ENCODE data around the gene NUP62.
A peak's percentile ranks its signal among the peaks of the same experiment; 100 is the strongest.

NUP62 gene

DNA sequence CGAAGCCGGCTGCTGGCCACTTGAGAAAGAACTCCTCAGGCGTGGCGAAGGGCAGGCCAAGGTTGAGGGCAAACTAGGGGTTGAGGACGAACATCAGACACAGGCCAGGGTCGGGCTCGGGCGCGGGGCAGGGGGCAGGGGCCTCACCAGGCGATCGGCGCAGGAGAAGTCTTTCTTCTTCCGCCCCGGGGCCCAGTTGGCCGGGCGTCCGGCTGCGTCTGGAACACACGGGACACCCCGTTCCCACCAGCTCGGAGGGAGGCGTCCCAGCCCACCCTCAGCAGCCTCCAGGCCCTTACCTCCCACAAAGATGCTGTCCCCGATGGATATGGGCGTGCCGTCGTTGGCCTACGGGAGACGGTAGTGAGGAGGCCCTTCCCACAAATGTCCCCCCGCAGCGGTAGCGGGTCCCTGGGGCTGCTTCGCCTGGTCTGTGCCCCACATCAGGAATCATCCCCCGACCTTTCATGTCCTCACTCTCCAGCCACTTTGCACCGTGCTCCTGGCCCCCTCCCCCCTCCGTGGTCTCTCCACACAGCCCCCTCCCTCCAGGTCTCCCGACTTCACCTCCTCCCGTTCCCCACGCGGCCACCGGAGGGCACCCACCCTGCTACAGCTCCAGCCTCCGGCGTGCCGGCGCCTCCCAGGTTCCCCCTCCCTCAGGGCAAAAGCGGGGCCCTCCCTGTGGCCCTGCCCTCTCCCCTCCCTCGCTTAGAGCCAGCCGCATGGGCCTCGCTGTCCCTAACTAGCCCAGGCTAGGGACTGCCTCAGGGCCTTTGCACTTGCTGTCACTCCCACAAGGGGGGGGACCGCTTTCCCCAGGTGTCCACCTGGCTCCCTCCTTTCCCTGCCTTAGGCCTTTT, 66.7 kb downstream of the NUP62 start:
- H3K4me1 ChIP-seq (ENCODE audit: control insufficient read depth, insufficient read depth, low read length), result peaks cover 22% of the 10 kb centered on the region
- H3K27ac ChIP-seq (ENCODE audit: low read length), result no peak overlapping the region
- no peak overlapping the region for H3K4me3 ChIP-seq (ENCODE audit: low read length in 2 of 2)
- peaks cover 13 to 28% of the 10 kb centered on the region in 2 donors for H3K36me3 ChIP-seq (ENCODE audit: control insufficient read depth in 2 of 2, insufficient read depth in 2 of 2, low read length in 2 of 2)
- no peak overlapping the region for H3K9ac ChIP-seq (ENCODE audit: low read length in 2 of 2)
- no peaks in the 10 kb centered on the region for H3K27me3 ChIP-seq (ENCODE audit: control insufficient read depth in 1 of 2, insufficient read depth in 2 of 2, low read length in 2 of 2)
- no peaks in the 10 kb centered on the region for H3K9me3 ChIP-seq (ENCODE audit: control insufficient read depth in 2 of 2, low read length in 2 of 2)

DNA sequence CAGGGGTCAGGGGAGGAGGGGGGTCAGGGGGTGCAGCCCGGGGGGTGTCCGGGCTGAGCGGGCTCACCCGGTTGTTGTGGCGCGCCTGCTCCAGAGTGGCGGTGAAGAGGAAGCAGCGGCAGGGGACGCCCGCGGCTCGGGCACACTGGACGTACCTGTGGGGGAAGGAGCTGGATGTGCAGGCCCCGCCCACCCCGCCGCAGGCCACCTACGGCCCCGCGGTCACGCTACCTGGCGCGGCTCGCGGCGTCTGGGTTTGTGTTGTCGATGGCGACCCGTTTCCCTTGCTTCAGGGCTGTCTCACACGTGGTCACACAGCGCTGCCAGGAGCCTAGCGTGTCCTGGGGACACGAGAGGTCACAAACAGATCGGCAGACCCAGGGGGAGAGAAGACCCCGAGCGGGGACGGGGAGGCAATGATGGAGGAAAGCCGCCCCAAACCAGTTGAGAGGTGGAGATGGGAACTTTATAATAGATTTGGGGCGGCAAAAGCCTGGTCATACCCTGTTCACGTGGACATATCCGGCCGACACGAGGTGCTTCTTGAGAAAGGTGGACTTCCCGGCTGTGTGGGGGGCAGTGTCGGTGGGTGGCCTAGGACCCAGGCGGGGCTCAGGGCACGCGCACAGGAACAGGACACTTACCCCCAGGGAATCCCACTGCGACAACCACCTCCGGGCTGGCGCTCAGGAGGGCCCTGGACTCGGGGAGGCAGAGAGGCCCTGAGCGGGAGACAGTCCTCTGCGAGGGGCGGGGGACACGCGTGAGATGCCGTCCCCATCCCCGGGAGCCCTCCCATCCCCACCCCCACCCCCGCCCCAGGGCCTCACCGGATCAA, 67.5 kb downstream of the NUP62 start:
- H3K4me3 ChIP-seq (ENCODE audit: low read length in 2 of 2), result no peak overlapping the region

DNA sequence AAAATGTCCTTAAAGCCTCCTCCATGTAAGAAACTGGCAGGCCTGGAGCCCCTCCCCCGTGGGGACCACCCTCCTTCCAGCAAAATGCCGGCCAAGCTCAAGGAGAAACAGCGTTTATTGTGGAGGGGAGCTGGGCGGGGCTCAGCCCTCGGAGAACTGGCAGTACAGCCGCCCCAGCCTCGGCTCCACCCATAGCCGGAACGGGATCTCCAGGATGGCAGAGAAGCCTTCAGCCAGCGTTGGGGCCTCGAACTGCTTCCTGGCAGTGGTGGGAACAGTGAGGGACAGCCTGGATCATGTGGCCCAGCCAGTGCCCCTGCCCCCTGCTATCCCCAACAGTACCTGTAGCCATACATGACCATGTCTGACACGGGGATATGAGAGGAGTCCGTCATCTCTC, 68.2 kb downstream of the NUP62 start:
- Histone ChIP-seq H3K27ac (ENCODE audit: low read length) (peak overlapping the region; percentile 24), H3K36me3 (ENCODE audit: control insufficient read depth in 2 of 2, insufficient read depth in 2 of 2, low read length in 2 of 2) (peaks cover 23 to 34% of the 10 kb centered on the region in 2 donors), H3K9ac (ENCODE audit: low read length in 2 of 2) (no peak overlapping the region), H3K9me3 (ENCODE audit: control insufficient read depth in 2 of 2, low read length in 2 of 2) (no peaks in the 10 kb centered on the region), H3K4me1 (ENCODE audit: control insufficient read depth, insufficient read depth, low read length) (peaks cover 10% of the 10 kb centered on the region), H3K27me3 (ENCODE audit: control insufficient read depth in 1 of 2, insufficient read depth in 2 of 2, low read length in 2 of 2) (no peaks in the 10 kb centered on the region), H3K4me3 (ENCODE audit: low read length in 2 of 2) (no peak overlapping the region)

More for the DNA sequence above, 67.5 kb downstream of the NUP62 start:
- Histone ChIP-seq H3K27ac (ENCODE audit: low read length) (no peak overlapping the region), H3K9ac (ENCODE audit: low read length in 2 of 2) (no peak overlapping the region), H3K36me3 (ENCODE audit: control insufficient read depth in 2 of 2, insufficient read depth in 2 of 2, low read length in 2 of 2) (peaks cover 22 to 31% of the 10 kb centered on the region in 2 donors), H3K9me3 (ENCODE audit: control insufficient read depth in 2 of 2, low read length in 2 of 2) (no peaks in the 10 kb centered on the region), H3K27me3 (ENCODE audit: control insufficient read depth in 1 of 2, insufficient read depth in 2 of 2, low read length in 2 of 2) (no peaks in the 10 kb centered on the region), H3K4me1 (ENCODE audit: control insufficient read depth, insufficient read depth, low read length) (peaks cover 17% of the 10 kb centered on the region)

DNA sequence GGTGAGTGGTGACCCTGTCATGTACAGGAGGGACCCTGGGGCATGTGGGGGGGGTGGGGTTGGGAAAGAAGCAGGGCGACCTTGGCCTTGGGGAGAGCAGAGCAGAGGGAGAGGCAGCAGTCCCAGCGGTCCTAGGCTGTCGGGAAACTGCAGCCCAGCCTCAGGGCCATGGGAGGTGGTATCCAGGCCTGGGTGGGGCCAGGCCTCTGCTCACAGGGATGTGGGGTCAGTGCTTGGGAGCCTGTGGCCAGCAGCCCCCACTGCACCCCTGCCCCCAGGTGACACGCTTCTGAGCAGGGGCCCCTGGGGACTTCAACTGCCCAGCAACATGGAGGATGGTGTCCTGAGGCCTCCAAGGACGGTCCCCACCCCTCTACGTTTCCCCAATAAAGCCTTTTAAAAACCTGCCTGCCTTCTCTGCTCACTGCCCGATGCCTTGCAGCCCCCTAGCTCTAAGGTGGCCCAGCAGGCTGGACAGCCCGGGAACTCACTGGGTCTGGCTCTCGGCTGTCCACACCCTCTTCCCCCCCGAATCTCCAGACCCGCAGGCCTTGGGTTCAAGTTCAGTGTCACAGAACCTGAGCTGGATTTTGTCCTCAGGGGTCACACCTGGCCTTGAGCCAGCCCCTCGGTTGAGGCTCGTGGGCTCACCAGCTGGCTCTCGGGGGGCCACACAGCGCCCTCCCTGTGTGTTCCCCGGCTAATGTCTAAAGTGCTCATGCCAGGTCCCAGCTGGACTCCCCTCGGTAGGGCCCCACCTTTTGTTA, 68.8 kb downstream of the NUP62 start:
- H3K9ac ChIP-seq (ENCODE audit: low read length in 2 of 2), result no peak overlapping the region

DNA sequence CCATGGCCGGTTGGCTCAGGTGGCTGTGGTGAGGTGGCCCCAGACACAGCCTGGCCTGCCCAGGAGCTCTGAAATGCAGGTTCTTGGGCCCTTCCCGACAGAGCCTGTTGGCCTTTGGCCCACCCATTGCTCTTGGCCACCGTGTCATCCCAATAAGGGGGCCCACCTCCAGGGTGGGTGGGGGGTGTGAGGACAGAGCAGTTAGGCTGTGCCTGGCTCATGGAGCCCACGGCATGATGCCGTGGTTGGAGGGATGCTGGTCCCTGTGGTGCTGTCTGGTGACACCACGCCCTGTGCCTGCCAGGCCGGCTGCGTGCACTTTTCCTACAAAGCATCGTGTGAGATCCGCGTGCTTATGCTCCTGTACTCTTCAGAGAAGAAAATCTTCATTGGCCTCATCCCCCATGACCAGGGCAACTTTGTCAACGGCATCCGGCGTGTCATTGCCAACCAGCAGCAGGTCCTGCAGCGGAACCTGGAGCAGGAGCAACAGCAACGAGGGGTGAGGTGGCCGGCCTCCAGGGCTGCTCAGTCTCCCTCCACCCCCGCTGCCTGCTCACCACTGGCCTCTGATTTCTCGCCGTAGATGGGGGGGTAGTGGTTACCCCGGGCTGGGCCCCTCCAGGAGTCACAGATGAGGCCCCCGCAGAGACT, 69.5 kb downstream of the NUP62 start:
- no peak overlapping the region for H3K9ac ChIP-seq (ENCODE audit: low read length in 2 of 2)
- H3K4me3 ChIP-seq (ENCODE audit: low read length in 2 of 2), result no peak overlapping the region
- no peaks in the 10 kb centered on the region for H3K4me1 ChIP-seq (ENCODE audit: control insufficient read depth, insufficient read depth, low read length)
- H3K27ac ChIP-seq (ENCODE audit: low read length), result no peak overlapping the region
- peaks cover 23 to 41% of the 10 kb centered on the region in 2 donors for H3K36me3 ChIP-seq (ENCODE audit: control insufficient read depth in 2 of 2, insufficient read depth in 2 of 2, low read length in 2 of 2)
- no peaks in the 10 kb centered on the region for H3K9me3 ChIP-seq (ENCODE audit: control insufficient read depth in 2 of 2, low read length in 2 of 2)
- no peaks in the 10 kb centered on the region for H3K27me3 ChIP-seq (ENCODE audit: control insufficient read depth in 1 of 2, insufficient read depth in 2 of 2, low read length in 2 of 2)

More for the DNA sequence above, 68.8 kb downstream of the NUP62 start:
- H3K4me1 ChIP-seq (ENCODE audit: control insufficient read depth, insufficient read depth, low read length), result peaks cover 5% of the 10 kb centered on the region
- H3K36me3 ChIP-seq (ENCODE audit: control insufficient read depth in 2 of 2, insufficient read depth in 2 of 2, low read length in 2 of 2), result peaks cover 23 to 36% of the 10 kb centered on the region in 2 donors
- H3K27me3 ChIP-seq (ENCODE audit: control insufficient read depth in 1 of 2, insufficient read depth in 2 of 2, low read length in 2 of 2), result no peaks in the 10 kb centered on the region
- H3K4me3 ChIP-seq (ENCODE audit: low read length in 2 of 2), result no peak overlapping the region
- H3K9me3 ChIP-seq (ENCODE audit: control insufficient read depth in 2 of 2, low read length in 2 of 2), result no peaks in the 10 kb centered on the region
- peak overlapping the region; percentile 24 for H3K27ac ChIP-seq (ENCODE audit: low read length)

DNA sequence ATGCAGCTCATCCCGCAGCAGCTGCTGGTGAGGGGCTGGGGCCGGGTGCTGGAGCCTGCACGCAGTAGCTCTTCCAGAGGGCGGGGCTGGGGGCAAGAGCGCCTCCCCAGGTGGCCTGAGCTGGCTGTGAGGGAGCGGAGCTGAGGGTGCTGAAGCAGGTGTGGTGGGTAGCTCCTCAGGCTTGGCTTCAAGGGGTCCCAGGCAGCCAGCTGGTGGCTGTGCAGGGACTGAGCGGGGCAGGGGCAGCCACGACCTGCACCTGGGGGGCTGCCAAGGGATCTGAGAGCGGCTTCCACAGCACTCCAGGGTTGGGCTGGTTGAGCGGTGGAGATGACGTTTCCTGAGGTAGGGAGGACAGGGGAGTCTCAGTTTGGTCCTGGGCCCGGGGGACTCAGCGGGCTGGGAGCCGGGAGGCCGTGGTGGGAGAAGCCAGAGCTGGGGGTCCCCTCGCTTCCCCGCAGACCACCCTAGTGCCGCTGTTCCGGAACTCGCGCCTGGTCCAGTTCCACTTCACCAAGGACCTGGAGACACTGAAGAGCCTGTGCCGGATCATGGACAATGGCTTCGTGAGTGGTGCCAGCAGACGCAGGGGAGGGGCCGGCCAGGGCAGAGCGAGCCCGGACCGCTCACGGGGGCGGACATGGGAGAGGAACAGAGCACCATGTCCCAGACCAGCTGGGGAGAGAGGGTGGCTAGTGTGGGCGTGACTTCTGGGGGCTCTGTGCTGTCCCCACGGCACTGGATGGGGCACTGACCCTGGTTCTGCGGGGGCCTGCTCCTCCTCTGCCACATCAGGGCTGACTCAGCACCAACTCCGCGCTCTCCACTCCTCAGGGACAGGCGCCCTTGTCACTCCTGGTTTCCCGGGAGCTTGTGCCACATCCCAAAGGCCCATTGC, 71.0 kb downstream of the NUP62 start:
- peaks cover 7% of the 10 kb centered on the region for H3K4me1 ChIP-seq (ENCODE audit: control insufficient read depth, insufficient read depth, low read length)
- no peak overlapping the region for H3K27ac ChIP-seq (ENCODE audit: low read length)
- no peaks in the 10 kb centered on the region for H3K27me3 ChIP-seq (ENCODE audit: control insufficient read depth in 1 of 2, insufficient read depth in 2 of 2, low read length in 2 of 2)
- peaks cover 16 to 30% of the 10 kb centered on the region in 2 donors for H3K36me3 ChIP-seq (ENCODE audit: control insufficient read depth in 2 of 2, insufficient read depth in 2 of 2, low read length in 2 of 2)
- H3K4me3 ChIP-seq (ENCODE audit: low read length in 2 of 2), result no peak overlapping the region
- H3K9ac ChIP-seq (ENCODE audit: low read length in 2 of 2), result no peak overlapping the region
- H3K9me3 ChIP-seq (ENCODE audit: control insufficient read depth in 2 of 2, low read length in 2 of 2), result no peaks in the 10 kb centered on the region

DNA sequence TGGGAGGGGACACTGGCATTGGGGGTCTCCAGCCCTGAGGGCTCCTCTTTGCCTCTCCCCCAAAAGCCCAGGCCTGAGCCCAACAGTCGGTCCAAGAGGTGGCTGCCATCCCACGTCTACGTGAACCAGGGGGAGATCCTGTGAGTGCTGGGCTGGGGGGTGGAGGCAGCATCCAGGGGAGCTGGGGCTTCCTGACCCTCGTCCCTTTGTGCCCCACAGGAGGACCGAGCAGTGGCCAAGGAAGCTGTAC, 71.5 kb downstream of the NUP62 start:
- no peak overlapping the region for H3K4me3 ChIP-seq (ENCODE audit: low read length in 2 of 2)
- H3K27me3 ChIP-seq (ENCODE audit: control insufficient read depth in 1 of 2, insufficient read depth in 2 of 2, low read length in 2 of 2), result no peaks in the 10 kb centered on the region
- H3K9me3 ChIP-seq (ENCODE audit: control insufficient read depth in 2 of 2, low read length in 2 of 2), result no peaks in the 10 kb centered on the region
- H3K36me3 ChIP-seq (ENCODE audit: control insufficient read depth in 2 of 2, insufficient read depth in 2 of 2, low read length in 2 of 2), result peaks cover 16 to 28% of the 10 kb centered on the region in 2 donors
- peaks cover 12% of the 10 kb centered on the region for H3K4me1 ChIP-seq (ENCODE audit: control insufficient read depth, insufficient read depth, low read length)
- no peak overlapping the region for H3K27ac ChIP-seq (ENCODE audit: low read length)
- H3K9ac ChIP-seq (ENCODE audit: low read length in 2 of 2), result no peak overlapping the region

DNA sequence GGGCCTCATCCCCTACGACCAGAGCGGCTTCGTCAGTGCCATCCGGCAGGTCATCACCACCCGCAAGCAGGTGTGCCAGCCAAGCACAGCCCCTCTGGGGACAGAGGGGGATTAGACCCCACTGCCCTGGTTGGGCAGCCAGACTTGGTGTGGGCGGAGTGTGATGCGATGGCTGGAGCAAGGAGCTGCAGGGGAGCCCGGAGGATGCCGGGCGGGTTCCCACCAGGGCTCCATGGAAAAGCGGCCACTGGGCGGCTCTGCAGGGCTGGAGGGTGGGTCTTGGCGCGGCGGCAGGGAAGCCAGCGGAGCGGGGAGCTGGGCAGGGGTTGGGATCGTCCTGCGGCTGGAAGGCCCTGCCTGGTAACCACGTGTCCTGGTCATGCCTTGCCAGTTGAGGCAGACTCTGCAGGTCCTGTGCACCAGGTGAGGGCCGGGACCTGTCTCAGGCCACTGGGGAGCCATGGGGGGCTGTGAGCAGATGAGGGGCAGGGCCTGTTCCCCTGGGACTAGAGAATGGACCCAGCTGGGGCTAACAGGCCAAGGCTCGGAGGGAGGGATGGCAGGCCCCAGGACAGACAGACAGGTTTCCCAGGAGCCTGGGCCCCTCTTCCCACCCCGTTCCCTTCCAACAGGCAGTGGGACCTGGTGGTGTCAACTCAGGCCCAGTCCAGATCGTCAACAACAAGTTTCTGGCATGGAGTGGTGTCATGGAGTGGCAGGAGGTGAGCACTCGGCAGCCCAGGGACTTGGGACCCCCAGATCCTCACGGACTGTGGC, 72.1 kb downstream of the NUP62 start:
- Histone ChIP-seq H3K4me3 (ENCODE audit: low read length in 2 of 2) (no peak overlapping the region), H3K9me3 (ENCODE audit: control insufficient read depth in 2 of 2, low read length in 2 of 2) (no peaks in the 10 kb centered on the region), H3K27ac (ENCODE audit: low read length) (no peak overlapping the region), H3K36me3 (ENCODE audit: control insufficient read depth in 2 of 2, insufficient read depth in 2 of 2, low read length in 2 of 2) (peaks cover 16 to 28% of the 10 kb centered on the region in 2 donors), H3K4me1 (ENCODE audit: control insufficient read depth, insufficient read depth, low read length) (peaks cover 17% of the 10 kb centered on the region), H3K9ac (ENCODE audit: low read length in 2 of 2) (no peak overlapping the region), H3K27me3 (ENCODE audit: control insufficient read depth in 1 of 2, insufficient read depth in 2 of 2, low read length in 2 of 2) (no peaks in the 10 kb centered on the region)

All from stomach smooth muscle (tissue), 2 donors.